ENCODE results near the gene DCPS. TPM values are rescaled to one million over a fixed set of nuclear protein-coding genes. Genes with fewer than 3 reads are reported as not detected.

Gene DCPS
- total RNA-seq, 1 experiment from 2014 or later = 23.8 TPM

DNA sequence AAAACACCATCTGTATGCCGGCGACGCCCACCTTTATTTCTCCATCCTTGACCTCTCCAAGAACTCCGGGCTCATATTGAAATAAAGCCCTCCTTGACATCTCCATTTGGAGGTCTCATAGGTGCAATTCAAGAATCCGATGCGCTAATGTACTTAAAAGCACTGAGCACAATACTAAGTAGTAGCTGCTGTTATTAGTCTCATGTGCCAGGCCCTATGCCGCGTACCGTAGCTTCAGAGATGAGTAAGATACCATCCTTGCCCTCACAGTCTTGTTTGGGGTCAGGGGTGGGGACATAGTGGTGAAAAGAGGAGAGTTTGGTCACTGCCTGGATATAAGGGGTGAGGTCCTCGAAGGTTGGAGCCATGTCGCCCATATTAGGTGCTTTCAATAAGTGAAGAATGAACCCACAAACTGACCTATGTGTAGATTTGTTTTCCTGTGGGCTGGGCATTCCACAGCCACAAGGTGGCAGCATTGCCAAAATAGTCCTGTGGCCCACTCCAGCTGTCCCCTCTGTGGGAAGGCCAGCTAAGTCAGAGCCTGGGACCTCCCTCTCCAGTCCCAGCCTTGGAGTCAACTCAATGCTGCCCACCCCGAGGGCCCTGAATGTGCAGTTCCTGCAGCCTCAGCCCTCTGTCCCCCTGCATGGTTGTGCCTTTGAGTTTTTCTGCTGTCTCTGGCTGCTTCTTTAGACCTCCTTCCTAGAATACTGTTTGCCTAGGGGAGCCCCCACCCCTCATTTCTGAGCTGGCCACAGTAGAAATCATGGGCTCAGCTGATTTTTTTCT is 6.5 kb downstream of the DCPS start:
- DNase-seq = peak; percentile 65 to 73
- peaks cover 5% of the 10 kb centered on the region; the same call in 1 of the 2 replicates for H3F3A ChIP-seq (ENCODE audit: insufficient read depth, low read depth)
- no peak for TF ChIP-seq EZH2 (IDR thresholded peaks at IDR 0.05; ENCODE audit: low read depth)
- TF ChIP-seq, protein P1, sequence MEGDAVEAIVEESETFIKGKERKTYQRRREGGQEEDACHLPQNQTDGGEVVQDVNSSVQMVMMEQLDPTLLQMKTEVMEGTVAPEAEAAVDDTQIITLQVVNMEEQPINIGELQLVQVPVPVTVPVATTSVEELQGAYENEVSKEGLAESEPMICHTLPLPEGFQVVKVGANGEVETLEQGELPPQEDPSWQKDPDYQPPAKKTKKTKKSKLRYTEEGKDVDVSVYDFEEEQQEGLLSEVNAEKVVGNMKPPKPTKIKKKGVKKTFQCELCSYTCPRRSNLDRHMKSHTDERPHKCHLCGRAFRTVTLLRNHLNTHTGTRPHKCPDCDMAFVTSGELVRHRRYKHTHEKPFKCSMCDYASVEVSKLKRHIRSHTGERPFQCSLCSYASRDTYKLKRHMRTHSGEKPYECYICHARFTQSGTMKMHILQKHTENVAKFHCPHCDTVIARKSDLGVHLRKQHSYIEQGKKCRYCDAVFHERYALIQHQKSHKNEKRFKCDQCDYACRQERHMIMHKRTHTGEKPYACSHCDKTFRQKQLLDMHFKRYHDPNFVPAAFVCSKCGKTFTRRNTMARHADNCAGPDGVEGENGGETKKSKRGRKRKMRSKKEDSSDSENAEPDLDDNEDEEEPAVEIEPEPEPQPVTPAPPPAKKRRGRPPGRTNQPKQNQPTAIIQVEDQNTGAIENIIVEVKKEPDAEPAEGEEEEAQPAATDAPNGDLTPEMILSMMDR (conservative IDR thresholded peaks at IDR 0.05) = peak; percentile 94
- no peak overlapping the region for H2AFZ ChIP-seq
- no peaks in the 10 kb centered on the region for H3K9me3 ChIP-seq (ENCODE audit: insufficient read depth, low read depth)
- H3K4me3 ChIP-seq = no peak overlapping the region
- no peaks in the 10 kb centered on the region for H3K9me2 ChIP-seq (ENCODE audit: insufficient read depth)
- POLR2A ChIA-PET (ENCODE audit: unreplicated experiment) = interaction anchor here (0.5 to 0.8 kb wide), 3 partner anchors 36 to 197 kb away, joined by 5 to 10 read pairs (median 6); partner anchors contain the start of gene ST3GAL4
- no peaks in the 10 kb centered on the region for H4K20me1 ChIP-seq (ENCODE audit: insufficient read depth)
- 0 out of 2 replicates have a peak, but pooled peaks cover 5% of the 10 kb centered on the region for H3K36me3 ChIP-seq (ENCODE audit: low read depth)
- intact Hi-C loops (cut with micrococcal nuclease; ENCODE audit: unreplicated experiment) = loop anchor here (1.0 to 5.0 kb wide), 7 partner anchors 30 to 682 kb away; no protein-coding TSS in a partner anchor
- H3K79me2 ChIP-seq (ENCODE audit: low read depth) = no peaks in the 10 kb centered on the region
- peaks cover 3% of the 10 kb centered on the region; the same call in 1 of the 2 replicates for H3K4me1 ChIP-seq (replicated peaks; ENCODE audit: insufficient read depth)
- no peak overlapping the region for H3K4me2 ChIP-seq
- no peak overlapping the region for H3K27ac ChIP-seq
- no TSS peak for BruUV-seq (replicated peaks)
- no peaks in the 10 kb centered on the region for H3K27me3 ChIP-seq (ENCODE audit: insufficient read depth, low read depth)
- CTCF ChIA-PET = interaction anchor here (0.5 to 2.0 kb wide), 10 partner anchors 8 to 680 kb away, joined by 3 to 15 read pairs (median 8); partner anchors contain the start of gene ST3GAL4

DNA sequence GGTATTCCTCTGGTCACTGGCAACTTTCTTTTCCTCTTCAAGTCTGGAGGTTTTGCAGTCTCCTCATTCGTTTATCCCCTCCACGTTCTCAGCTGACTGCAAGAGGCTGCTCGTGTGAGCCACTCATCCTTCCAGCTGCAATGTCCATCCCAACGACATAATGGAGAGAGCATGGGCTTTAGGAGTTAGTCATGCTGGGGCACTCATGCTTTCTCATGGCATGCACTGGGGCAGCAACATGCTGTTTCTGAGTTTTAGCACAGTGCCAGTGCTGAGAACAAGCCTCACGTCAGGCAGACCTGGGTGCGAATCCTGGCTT is 7.1 kb downstream of the DCPS start:
- CTCF ChIA-PET = interaction anchor here (0.5 to 2.0 kb wide), 7 partner anchors 9 to 679 kb away, joined by 3 to 15 read pairs (median 8); partner anchors contain the start of gene ST3GAL4
- H3K36me3 ChIP-seq (ENCODE audit: low read depth) = 0 out of 2 replicates have a peak, but pooled peaks cover 5% of the 10 kb centered on the region
- H3K9me2 ChIP-seq (ENCODE audit: insufficient read depth) = no peaks in the 10 kb centered on the region
- H4K20me1 ChIP-seq (ENCODE audit: insufficient read depth) = no peaks in the 10 kb centered on the region
- peaks cover 3% of the 10 kb centered on the region; the same call in 1 of the 2 replicates for H3K4me1 ChIP-seq (replicated peaks; ENCODE audit: insufficient read depth)
- H3K4me2 ChIP-seq = no peak overlapping the region
- no TSS peak for BruUV-seq (replicated peaks)
- no peak for DNase-seq
- intact Hi-C loops (cut with micrococcal nuclease; ENCODE audit: unreplicated experiment) = loop anchor here (1.0 to 5.0 kb wide), 7 partner anchors 30 to 681 kb away; no protein-coding TSS in a partner anchor
- H3K79me2 ChIP-seq (ENCODE audit: low read depth) = no peaks in the 10 kb centered on the region
- no peak overlapping the region for H2AFZ ChIP-seq
- H3K4me3 ChIP-seq = no peak overlapping the region
- H3K27me3 ChIP-seq (ENCODE audit: insufficient read depth, low read depth) = no peaks in the 10 kb centered on the region
- H3K9me3 ChIP-seq (ENCODE audit: insufficient read depth, low read depth) = no peaks in the 10 kb centered on the region
- no peak overlapping the region for H3K27ac ChIP-seq
- H3F3A ChIP-seq (ENCODE audit: insufficient read depth, low read depth) = peaks cover 5% of the 10 kb centered on the region; the same call in 1 of the 2 replicates
- POLR2A ChIA-PET (ENCODE audit: unreplicated experiment) = interaction anchor here (0.5 kb wide), 1 partner anchor 36 kb away, joined by 6 read pairs; no protein-coding TSS in a partner anchor
- TF ChIP-seq, protein P1 (conservative IDR thresholded peaks at IDR 0.05) = no peak
- no peak for TF ChIP-seq EZH2 (IDR thresholded peaks at IDR 0.05; ENCODE audit: low read depth)

DNA sequence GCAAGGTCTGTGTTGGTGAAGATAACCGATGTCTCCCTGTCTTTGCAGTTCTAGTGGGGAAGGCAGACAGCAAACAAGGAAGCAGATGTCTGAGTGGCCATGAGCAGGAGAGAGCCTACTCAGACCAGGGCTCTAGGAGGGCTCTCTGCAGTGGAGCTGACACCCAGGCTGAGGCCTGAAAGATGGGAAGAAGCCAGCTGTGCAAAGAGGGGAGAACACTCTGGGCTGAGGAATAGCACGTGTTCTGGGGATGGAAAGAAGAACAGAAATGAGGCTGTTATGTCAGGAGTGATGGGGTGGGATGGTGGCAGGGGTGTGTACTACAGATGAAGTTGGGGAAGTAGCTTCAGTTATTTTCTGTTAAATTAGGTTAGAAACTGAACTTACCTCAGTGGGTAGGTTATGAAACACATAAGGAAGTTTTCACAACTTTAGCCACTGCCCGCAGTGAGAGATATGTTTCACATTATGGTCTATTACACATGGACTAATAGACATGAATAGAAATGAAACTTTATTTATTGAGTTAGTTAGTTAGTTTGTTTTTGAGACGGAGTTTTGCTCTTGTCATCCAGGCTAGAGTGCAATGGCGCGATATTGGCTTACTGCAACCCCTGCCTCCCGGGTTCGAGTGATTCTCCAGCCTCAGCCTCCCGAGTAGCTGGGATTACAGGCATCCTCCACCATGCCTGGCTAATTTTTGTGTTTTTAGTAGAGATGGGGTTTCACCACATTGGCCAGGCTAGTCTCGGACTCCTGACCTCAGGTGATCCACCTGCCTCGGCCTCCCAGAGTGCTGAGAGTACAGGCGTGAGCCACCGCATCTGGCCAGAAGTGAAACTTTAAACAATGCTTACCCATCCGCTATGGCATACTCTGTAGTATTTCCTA is 7.8 kb downstream of the DCPS start:
- no peak for TF ChIP-seq EZH2 (IDR thresholded peaks at IDR 0.05; ENCODE audit: low read depth)
- TF ChIP-seq, protein P1 (conservative IDR thresholded peaks at IDR 0.05) = no peak
- intact Hi-C loops (cut with micrococcal nuclease; ENCODE audit: unreplicated experiment) = loop anchor here (2.0 to 5.0 kb wide), 4 partner anchors 29 to 681 kb away; no protein-coding TSS in a partner anchor
- 0 out of 2 replicates have a peak, but pooled peaks cover 8% of the 10 kb centered on the region for H3K36me3 ChIP-seq (ENCODE audit: low read depth)
- H3K27me3 ChIP-seq (ENCODE audit: insufficient read depth, low read depth) = no peaks in the 10 kb centered on the region
- no peaks in the 10 kb centered on the region for H3K9me3 ChIP-seq (ENCODE audit: insufficient read depth, low read depth)
- peaks cover 3% of the 10 kb centered on the region; the same call in 1 of the 2 replicates for H3K4me1 ChIP-seq (replicated peaks; ENCODE audit: insufficient read depth)
- no peak overlapping the region for H3K4me3 ChIP-seq
- BruUV-seq (replicated peaks) = no TSS peak
- no peaks in the 10 kb centered on the region for H3K9me2 ChIP-seq (ENCODE audit: insufficient read depth)
- H3K27ac ChIP-seq = no peak overlapping the region
- ChIA-PET POLR2A (ENCODE audit: unreplicated experiment) (interaction anchor here (0.5 kb wide), 1 partner anchor 35 kb away, joined by 6 read pairs; no protein-coding TSS in a partner anchor), CTCF (interaction anchor here (0.5 to 2.0 kb wide), 4 partner anchors 9 to 679 kb away, joined by 3 to 15 read pairs (median 8); no protein-coding TSS in a partner anchor)
- H2AFZ ChIP-seq = no peak overlapping the region
- no peaks in the 10 kb centered on the region for H4K20me1 ChIP-seq (ENCODE audit: insufficient read depth)
- H3K4me2 ChIP-seq = no peak overlapping the region
- peaks cover 5% of the 10 kb centered on the region; the same call in 1 of the 2 replicates for H3F3A ChIP-seq (ENCODE audit: insufficient read depth, low read depth)
- no peaks in the 10 kb centered on the region for H3K79me2 ChIP-seq (ENCODE audit: low read depth)
- no peak for DNase-seq
